ENCODE data around the gene CEACAM4. TPM values are rescaled to one million over a fixed set of nuclear protein-coding genes. Genes with fewer than 3 reads are reported as not detected.

The CEACAM4 gene
- total and polyA plus RNA-seq, 2 donors (not counting 1 experiment from before 2014, with no cell fraction given): not detected

DNA sequence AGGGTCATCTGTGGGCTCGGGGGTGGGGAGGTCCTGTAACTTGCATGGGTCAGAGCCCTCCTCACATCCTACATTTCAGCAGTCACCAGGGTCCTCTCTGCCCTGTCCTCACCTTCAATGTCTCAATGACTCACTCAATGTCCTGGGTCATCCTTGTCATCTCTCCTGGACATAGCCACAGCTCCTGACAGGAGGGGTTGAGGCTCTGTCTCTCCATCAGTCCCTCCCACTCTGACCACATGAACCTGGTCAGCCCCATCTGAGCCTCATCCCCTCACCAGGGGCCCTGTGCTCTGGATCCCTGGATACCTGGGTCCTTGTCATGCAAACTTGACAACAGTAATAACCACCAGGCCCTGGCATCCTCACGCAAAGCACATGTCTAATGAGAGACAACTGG is 37.5 kb downstream of the CEACAM4 start:
- H3K79me2 ChIP-seq (ENCODE audit: control insufficient read depth, insufficient read depth, low read length): no peaks in the 10 kb centered on the region
- no peak for DNase-seq (ENCODE audit: low read depth in 2 of 2)
- TF ChIP-seq CTCF (conservative IDR thresholded peaks at IDR 0.05 in 1 of 2, IDR thresholded peaks at IDR 0.05 in 1 of 2; ENCODE audit: low read depth in 1 of 2, low read length in 2 of 2) (no peak), EZH2 (IDR thresholded peaks at IDR 0.05; ENCODE audit: low read length, missing control alignments) (no peak)

GRCh38 chr19:41588497-41589209 is 38.2 kb downstream of the CEACAM4 start:
- no peaks in the 10 kb centered on the region for H3K4me1 ChIP-seq (ENCODE audit: control insufficient read depth, extremely low read depth, insufficient read depth, low read length)
- H3K27me3 ChIP-seq (ENCODE audit: control insufficient read depth, insufficient read depth, low read length): no peaks in the 10 kb centered on the region
- no peaks in the 10 kb centered on the region for H3K9me3 ChIP-seq (ENCODE audit: control insufficient read depth, insufficient read depth, low read depth, low read length)
- no peak overlapping the region for H3K4me3 ChIP-seq (replicated peaks in 1 of 4; ENCODE audit: control extremely low read depth in 1 of 4, insufficient read depth in 1 of 4, low read depth in 3 of 4, low read length in 4 of 4)
- no peak for TF ChIP-seq EZH2 (IDR thresholded peaks at IDR 0.05; ENCODE audit: low read length, missing control alignments)
- no peak for TF ChIP-seq CTCF (conservative IDR thresholded peaks at IDR 0.05 in 1 of 2, IDR thresholded peaks at IDR 0.05 in 1 of 2; ENCODE audit: low read depth in 1 of 2, low read length in 2 of 2)
- H3K79me2 ChIP-seq (ENCODE audit: control insufficient read depth, insufficient read depth, low read length): no peaks in the 10 kb centered on the region
- no peak overlapping the region for H2AFZ ChIP-seq (ENCODE audit: low read length)
- H3K36me3 ChIP-seq (ENCODE audit: control insufficient read depth, insufficient read depth, low read length): no peaks in the 10 kb centered on the region
- no peaks in the 10 kb centered on the region for H4K20me1 ChIP-seq (ENCODE audit: control insufficient read depth, extremely low read depth, insufficient read depth, low read length)
- H3K27ac ChIP-seq (ENCODE audit: insufficient read depth, low read length): no peak overlapping the region
- DNase-seq (ENCODE audit: low read depth in 2 of 2): peak; percentile 15 to 27
- no peak overlapping the region for H3K4me2 ChIP-seq (ENCODE audit: extremely low read depth, insufficient read depth, low read length)
- no peak overlapping the region for H3K9ac ChIP-seq (ENCODE audit: insufficient read depth, low read length)

More for the DNA sequence above, 37.5 kb downstream of the CEACAM4 start:
- no peak overlapping the region for H3K9ac ChIP-seq (ENCODE audit: insufficient read depth, low read length)
- H2AFZ ChIP-seq (ENCODE audit: low read length): no peak overlapping the region
- no peak overlapping the region for H3K4me2 ChIP-seq (ENCODE audit: extremely low read depth, insufficient read depth, low read length)
- H3K4me3 ChIP-seq (replicated peaks in 1 of 4; ENCODE audit: control extremely low read depth in 1 of 4, insufficient read depth in 1 of 4, low read depth in 3 of 4, low read length in 4 of 4): no peak overlapping the region
- H3K4me1 ChIP-seq (ENCODE audit: control insufficient read depth, extremely low read depth, insufficient read depth, low read length): no peaks in the 10 kb centered on the region
- H3K27me3 ChIP-seq (ENCODE audit: control insufficient read depth, insufficient read depth, low read length): no peaks in the 10 kb centered on the region
- H3K27ac ChIP-seq (ENCODE audit: insufficient read depth, low read length): no peak overlapping the region
- H3K36me3 ChIP-seq (ENCODE audit: control insufficient read depth, insufficient read depth, low read length): no peaks in the 10 kb centered on the region
- no peaks in the 10 kb centered on the region for H4K20me1 ChIP-seq (ENCODE audit: control insufficient read depth, extremely low read depth, insufficient read depth, low read length)
- H3K9me3 ChIP-seq (ENCODE audit: control insufficient read depth, insufficient read depth, low read depth, low read length): no peaks in the 10 kb centered on the region

GRCh38 chr19:41587838-41588210 is 39.0 kb downstream of the CEACAM4 start:
- H3K4me3 ChIP-seq (replicated peaks in 1 of 4; ENCODE audit: control extremely low read depth in 1 of 4, insufficient read depth in 1 of 4, low read depth in 3 of 4, low read length in 4 of 4): no peak overlapping the region
- H3K79me2 ChIP-seq (ENCODE audit: control insufficient read depth, insufficient read depth, low read length): no peaks in the 10 kb centered on the region
- H4K20me1 ChIP-seq (ENCODE audit: control insufficient read depth, extremely low read depth, insufficient read depth, low read length): no peaks in the 10 kb centered on the region
- no peaks in the 10 kb centered on the region for H3K36me3 ChIP-seq (ENCODE audit: control insufficient read depth, insufficient read depth, low read length)
- no peak for DNase-seq (ENCODE audit: low read depth in 2 of 2)
- H3K9me3 ChIP-seq (ENCODE audit: control insufficient read depth, insufficient read depth, low read depth, low read length): no peaks in the 10 kb centered on the region
- H3K27me3 ChIP-seq (ENCODE audit: control insufficient read depth, insufficient read depth, low read length): no peaks in the 10 kb centered on the region
- no peak overlapping the region for H3K27ac ChIP-seq (ENCODE audit: insufficient read depth, low read length)
- no peaks in the 10 kb centered on the region for H3K4me1 ChIP-seq (ENCODE audit: control insufficient read depth, extremely low read depth, insufficient read depth, low read length)
- TF ChIP-seq EZH2 (IDR thresholded peaks at IDR 0.05; ENCODE audit: low read length, missing control alignments) (no peak), CTCF (conservative IDR thresholded peaks at IDR 0.05 in 1 of 2, IDR thresholded peaks at IDR 0.05 in 1 of 2; ENCODE audit: low read depth in 1 of 2, low read length in 2 of 2) (no peak)
- no peak overlapping the region for H2AFZ ChIP-seq (ENCODE audit: low read length)
- H3K9ac ChIP-seq (ENCODE audit: insufficient read depth, low read length): no peak overlapping the region
- no peak overlapping the region for H3K4me2 ChIP-seq (ENCODE audit: extremely low read depth, insufficient read depth, low read length)
